IPS DF 19.7 (cell line): ENCODE measurements around the gene NOS1AP.
"Not testable (repeated sequence)": the region's sequence is repeated elsewhere in the genome, so short reads cannot be mapped to it uniquely, and the experiment has no call there.

Experiments
- DNase-seq: peaks from one replicate; pipeline ENCODE4 v3.0.0-alpha.2; 2013; ENCODE audit warnings: low read depth, low spot score

The NOS1AP gene

GRCh38 chr1:162328512-162328911 lies 259.0 kb downstream of the NOS1AP start:
- no peak for DNase-seq

- DNase-seq, result no peak
These were observed 260.3 kb downstream of the NOS1AP start for GRCh38 chr1:162329826-162330225.

GRCh38 chr1:162333991-162334390 lies 264.5 kb downstream of the NOS1AP start:
- DNase-seq, result no peak

- no peak for DNase-seq
These were observed 265.6 kb downstream of the NOS1AP start for GRCh38 chr1:162335126-162335525.

GRCh38 chr1:162336621-162337285 lies 267.3 kb downstream of the NOS1AP start:
- DNase-seq, result no peak

- no peak for DNase-seq
These were observed 273.0 kb downstream of the NOS1AP start for GRCh38 chr1:162342452-162342983.

- no peak for DNase-seq
These were observed 274.0 kb downstream of the NOS1AP start for GRCh38 chr1:162343470-162343869.

- no peak for DNase-seq
These were observed 277.8 kb downstream of the NOS1AP start for GRCh38 chr1:162347281-162347680.

GRCh38 chr1:162349635-162350330 lies 280.3 kb downstream of the NOS1AP start:
- no peak for DNase-seq

- DNase-seq, result no peak
These were observed 281.9 kb downstream of the NOS1AP start for GRCh38 chr1:162351246-162351842.

GRCh38 chr1:162351874-162352273 lies 282.4 kb downstream of the NOS1AP start:
- DNase-seq, result not testable (repeated sequence)

- DNase-seq, result no peak
These were observed 283.6 kb downstream of the NOS1AP start for GRCh38 chr1:162353078-162353477.

GRCh38 chr1:162353702-162354101 lies 284.2 kb downstream of the NOS1AP start:
- no peak for DNase-seq

- peak; percentile 28 for DNase-seq
These were observed 288.3 kb downstream of the NOS1AP start for GRCh38 chr1:162357681-162358266.

- DNase-seq, result no peak
These were observed 289.4 kb downstream of the NOS1AP start for GRCh38 chr1:162358928-162359327.

GRCh38 chr1:162359523-162360236 lies 290.2 kb downstream of the NOS1AP start:
- no peak for DNase-seq

GRCh38 chr1:162360237-162360873 lies 290.9 kb downstream of the NOS1AP start:
- DNase-seq, result no peak

- DNase-seq, result no peak
These were observed 291.4 kb downstream of the NOS1AP start for GRCh38 chr1:162360874-162361260.

- no peak for DNase-seq
These were observed 291.9 kb downstream of the NOS1AP start for GRCh38 chr1:162361349-162361748.

- no peak for DNase-seq
These were observed 294.3 kb downstream of the NOS1AP start for GRCh38 chr1:162363823-162364222.

- no peak for DNase-seq
These were observed 295.0 kb downstream of the NOS1AP start for GRCh38 chr1:162364498-162364897.
